T-helper 1 cell treated with Interleukin-12 subunit alpha and Interleukin-12 subunit beta and Interleukin-4 antibody, amounts not matched to agents 30 μg/mL and 1 μg/mL, for 36 hours (primary cell): ENCODE results near the gene SNRPD2.
"Not testable (repeated sequence)": the region's sequence is repeated elsewhere in the genome, so short reads cannot be mapped to it uniquely, and the experiment has no call there.

Experiments used
- H3K27ac Mint-ChIP-seq: one replicate; pipeline ENCODE4 v1.8.0; 2021; ENCODE audit warnings: mild to moderate bottlenecking, mixed read lengths
- H3K27me3 Mint-ChIP-seq: one replicate; pipeline ENCODE4 v1.8.0; 2021; ENCODE audit warnings: low read depth, mixed read lengths
- H3K36me3 Mint-ChIP-seq: one replicate; pipeline ENCODE4 v1.8.0; 2021; ENCODE audit warnings: low read depth, mixed read lengths
- H3K4me1 Mint-ChIP-seq: one replicate; pipeline ENCODE4 v1.8.0; 2021; ENCODE audit warnings: low read depth, mixed read lengths
- H3K4me3 Mint-ChIP-seq: one replicate; pipeline ENCODE4 v1.8.0; 2021; ENCODE audit warnings: mild to moderate bottlenecking, moderate library complexity, mixed read lengths
- H3K9me3 Mint-ChIP-seq: one replicate; pipeline ENCODE4 v1.8.0; 2021; ENCODE audit warnings: mixed read lengths

The SNRPD2 gene

GRCh38 chr19:45712699-45713067, 20.9 kb upstream of the SNRPD2 start:
- H3K27me3 Mint-ChIP-seq = no peaks in the 10 kb centered on the region
- H3K4me3 Mint-ChIP-seq = no peak overlapping the region
- no peaks in the 10 kb centered on the region for H3K9me3 Mint-ChIP-seq
- no peak overlapping the region for H3K27ac Mint-ChIP-seq
- H3K4me1 Mint-ChIP-seq = peaks cover 23% of the 10 kb centered on the region
- peaks cover 13% of the 10 kb centered on the region for H3K36me3 Mint-ChIP-seq

GRCh38 chr19:45711851-45712698, 20.3 kb upstream of the SNRPD2 start:
- no peaks in the 10 kb centered on the region for H3K9me3 Mint-ChIP-seq
- no peaks in the 10 kb centered on the region for H3K27me3 Mint-ChIP-seq
- peaks cover 19% of the 10 kb centered on the region for H3K4me1 Mint-ChIP-seq
- H3K27ac Mint-ChIP-seq = no peak overlapping the region
- H3K4me3 Mint-ChIP-seq = no peak overlapping the region
- peaks cover 13% of the 10 kb centered on the region for H3K36me3 Mint-ChIP-seq

- peaks cover 13% of the 10 kb centered on the region for H3K36me3 Mint-ChIP-seq
- H3K4me3 Mint-ChIP-seq = no peak overlapping the region
- no peak overlapping the region for H3K27ac Mint-ChIP-seq
- no peaks in the 10 kb centered on the region for H3K27me3 Mint-ChIP-seq
- peaks cover 9% of the 10 kb centered on the region for H3K4me1 Mint-ChIP-seq
- H3K9me3 Mint-ChIP-seq = no peaks in the 10 kb centered on the region
Observed at GRCh38 chr19:45710356-45711130, 18.8 kb upstream of the SNRPD2 start.

GRCh38 chr19:45705710-45706415, 14.1 kb upstream of the SNRPD2 start:
- Mint-ChIP-seq H3K4me1 (peaks cover 6% of the 10 kb centered on the region), H3K27me3 (no peaks in the 10 kb centered on the region), H3K4me3 (no peak overlapping the region), H3K9me3 (no peaks in the 10 kb centered on the region), H3K36me3 (peaks cover 18% of the 10 kb centered on the region), H3K27ac (no peak overlapping the region)

- H3K4me1 Mint-ChIP-seq = peaks cover 1% of the 10 kb centered on the region
- peaks cover 13% of the 10 kb centered on the region for H3K36me3 Mint-ChIP-seq
- no peak overlapping the region for H3K27ac Mint-ChIP-seq
- no peak overlapping the region for H3K4me3 Mint-ChIP-seq
- H3K9me3 Mint-ChIP-seq = no peaks in the 10 kb centered on the region
- no peaks in the 10 kb centered on the region for H3K27me3 Mint-ChIP-seq
Observed at GRCh38 chr19:45705115-45705514, 13.4 kb upstream of the SNRPD2 start.

- Mint-ChIP-seq H3K9me3 (no peaks in the 10 kb centered on the region), H3K27me3 (no peaks in the 10 kb centered on the region), H3K36me3 (peaks cover 11% of the 10 kb centered on the region), H3K27ac (no peak overlapping the region), H3K4me1 (no peaks in the 10 kb centered on the region), H3K4me3 (no peak overlapping the region)
Observed at GRCh38 chr19:45701676-45702075, 9.9 kb upstream of the SNRPD2 start.

GRCh38 chr19:45693106-45693788, 1.5 kb upstream of the SNRPD2 start:
- Mint-ChIP-seq H3K4me3 (peak overlapping the region; percentile 99), H3K27me3 (no peaks in the 10 kb centered on the region), H3K9me3 (no peaks in the 10 kb centered on the region), H3K36me3 (peaks cover 18% of the 10 kb centered on the region), H3K4me1 (peaks cover 14% of the 10 kb centered on the region), H3K27ac (peak overlapping the region; percentile 97)

- Mint-ChIP-seq H3K36me3 (peaks cover 16% of the 10 kb centered on the region), H3K27ac (peak within 1 kb of the TSS; percentile 97), H3K4me3 (peak within 1 kb of the TSS; percentile 99), H3K4me1 (peaks cover 14% of the 10 kb centered on the region), H3K27me3 (no peaks in the 10 kb centered on the region), H3K9me3 (no peaks in the 10 kb centered on the region)
Observed at GRCh38 chr19:45692187-45693105, 693 bp upstream of the SNRPD2 start, which contains the start of gene QPCTL. Gene QPCTL (plus strand): TSS chr19:45692666. CDS start chr19:45692704, 38 bp downstream.

- H3K9me3 Mint-ChIP-seq = no peaks in the 10 kb centered on the region
- peaks cover 19% of the 10 kb centered on the region for H3K36me3 Mint-ChIP-seq
- H3K27ac Mint-ChIP-seq = no peak overlapping the region
- peaks cover 10% of the 10 kb centered on the region for H3K4me1 Mint-ChIP-seq
- H3K4me3 Mint-ChIP-seq = no peak overlapping the region
- no peaks in the 10 kb centered on the region for H3K27me3 Mint-ChIP-seq
Observed at GRCh38 chr19:45687599-45687998, 4.2 kb downstream of the SNRPD2 start.

GRCh38 chr19:45685045-45685444, 6.7 kb downstream of the SNRPD2 start:
- H3K4me1 Mint-ChIP-seq, H3K27me3 Mint-ChIP-seq, H3K9me3 Mint-ChIP-seq, H3K4me3 Mint-ChIP-seq, H3K27ac Mint-ChIP-seq: not testable (repeated sequence)
- peaks cover 15% of the 10 kb centered on the region for H3K36me3 Mint-ChIP-seq

GRCh38 chr19:45682908-45683307, 8.8 kb downstream of the SNRPD2 start:
- Mint-ChIP-seq H3K9me3 (no peaks in the 10 kb centered on the region), H3K27me3 (no peaks in the 10 kb centered on the region), H3K4me1 (peaks cover 7% of the 10 kb centered on the region), H3K4me3 (no peak overlapping the region), H3K27ac (no peak overlapping the region), H3K36me3 (peaks cover 12% of the 10 kb centered on the region)

- Mint-ChIP-seq H3K27ac (no peak overlapping the region), H3K4me3 (no peak overlapping the region), H3K9me3 (no peaks in the 10 kb centered on the region), H3K4me1 (peaks cover 12% of the 10 kb centered on the region), H3K36me3 (peaks cover 12% of the 10 kb centered on the region), H3K27me3 (peaks cover 4% of the 10 kb centered on the region)
Observed at GRCh38 chr19:45682117-45682516, 9.6 kb downstream of the SNRPD2 start.

- H3K27ac Mint-ChIP-seq = peak overlapping the region; percentile 74
- peaks cover 8% of the 10 kb centered on the region for H3K36me3 Mint-ChIP-seq
- peaks cover 15% of the 10 kb centered on the region for H3K4me1 Mint-ChIP-seq
- no peaks in the 10 kb centered on the region for H3K9me3 Mint-ChIP-seq
- H3K4me3 Mint-ChIP-seq = peak overlapping the region; percentile 80
- peaks cover 4% of the 10 kb centered on the region for H3K27me3 Mint-ChIP-seq
Observed at GRCh38 chr19:45681391-45682015, 10.2 kb downstream of the SNRPD2 start.
